ENCODE measurements around the gene TMEM139.

The TMEM139 gene

DNA sequence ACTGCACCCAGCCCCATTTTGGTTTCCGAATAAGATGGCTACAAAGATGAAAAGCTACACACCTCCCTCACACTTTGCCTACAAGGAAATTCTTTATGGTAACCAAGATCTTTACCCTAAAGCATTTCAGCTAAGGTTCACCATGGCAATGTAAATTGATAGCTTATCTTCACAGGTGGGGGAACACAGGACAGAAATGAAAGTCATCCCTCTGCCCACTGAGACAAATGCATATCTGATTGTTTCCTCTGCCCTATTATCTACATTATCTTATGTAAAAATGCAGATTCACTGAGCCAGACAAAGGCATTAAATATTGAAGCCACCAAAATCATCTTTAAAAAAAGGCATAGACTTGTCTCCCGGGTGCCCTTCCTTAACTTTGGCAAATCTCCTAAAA lies 3.2 kb upstream of the TMEM139 start:
- no peak for DNase-seq (ENCODE audit: low read depth)
- no peak for TF ChIP-seq MYC (IDR thresholded peaks at IDR 0.05; ENCODE audit: low read depth, low read length)
- TF ChIP-seq MAX (IDR thresholded peaks at IDR 0.05; ENCODE audit: low read depth, low read length), result no peak
- TF ChIP-seq CTCF (IDR thresholded peaks at IDR 0.05; ENCODE audit: low read depth, low read length), result no peak
- TF ChIP-seq POLR2A (IDR thresholded peaks at IDR 0.05; ENCODE audit: extremely low read depth, insufficient read length), result no peak
- no peak overlapping the region for H3K4me3 ChIP-seq (ENCODE audit: low read depth, low read length)

DNA sequence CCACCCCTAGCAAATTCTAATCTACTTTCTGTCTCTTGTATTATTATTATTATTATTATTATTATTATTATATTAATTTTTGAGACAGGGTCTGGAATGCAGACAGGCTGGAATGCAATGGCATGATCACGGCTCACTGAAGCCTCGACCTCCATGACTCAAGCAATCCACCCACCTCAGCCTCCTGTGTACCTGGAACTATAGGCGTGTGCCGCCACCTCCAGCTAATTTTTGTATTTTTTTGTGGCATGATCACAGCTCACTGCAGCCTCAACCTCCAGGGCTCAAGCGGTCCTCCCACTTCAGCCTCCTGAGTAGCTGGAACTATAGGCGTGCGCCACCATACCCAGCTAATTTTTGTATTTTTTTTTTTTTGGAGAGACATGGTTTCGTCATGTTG lies 2.6 kb upstream of the TMEM139 start:
- H3K4me3 ChIP-seq (ENCODE audit: low read depth, low read length), result no peak overlapping the region
- DNase-seq (ENCODE audit: low read depth), result no peak
- TF ChIP-seq MAX (IDR thresholded peaks at IDR 0.05; ENCODE audit: low read depth, low read length), result no peak
- TF ChIP-seq MYC (IDR thresholded peaks at IDR 0.05; ENCODE audit: low read depth, low read length), result no peak
- TF ChIP-seq CTCF (IDR thresholded peaks at IDR 0.05; ENCODE audit: low read depth, low read length), result no peak
- no peak for TF ChIP-seq POLR2A (IDR thresholded peaks at IDR 0.05; ENCODE audit: extremely low read depth, insufficient read length)

DNA sequence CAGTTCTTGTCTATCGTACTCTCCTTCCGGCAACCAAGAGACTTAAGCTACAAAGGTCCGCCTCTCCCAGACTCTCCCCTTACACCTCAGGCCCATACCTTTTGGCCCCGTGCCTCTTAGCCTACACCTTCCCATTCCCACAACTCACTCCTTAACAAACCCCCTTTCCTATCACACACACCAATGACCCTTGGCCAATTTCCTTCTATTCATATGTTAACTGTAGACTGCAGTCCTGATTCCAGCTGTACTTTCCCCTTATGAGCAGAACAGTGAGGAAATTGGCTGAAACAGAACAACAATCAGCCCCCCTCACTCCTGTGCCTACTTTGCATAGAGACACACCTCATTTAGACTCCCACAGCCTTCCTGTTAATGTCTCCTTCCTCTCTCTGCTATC lies 1.4 kb upstream of the TMEM139 start:
- no peak for DNase-seq (ENCODE audit: low read depth)
- no peak overlapping the region for H3K4me3 ChIP-seq (ENCODE audit: low read depth, low read length)

GRCh38 chr7:143285470-143285778 lies 666 bp downstream of the TMEM139 start:
- TF ChIP-seq MAX (IDR thresholded peaks at IDR 0.05; ENCODE audit: low read depth, low read length), result no peak
- no peak for TF ChIP-seq CTCF (IDR thresholded peaks at IDR 0.05; ENCODE audit: low read depth, low read length)
- TF ChIP-seq POLR2A (IDR thresholded peaks at IDR 0.05; ENCODE audit: extremely low read depth, insufficient read length), result no peak
- TF ChIP-seq MYC (IDR thresholded peaks at IDR 0.05; ENCODE audit: low read depth, low read length), result no peak
- DNase-seq (ENCODE audit: low read depth), result no peak
- no peak overlapping the region for H3K4me3 ChIP-seq (ENCODE audit: low read depth, low read length)

More for the DNA sequence above, 1.4 kb upstream of the TMEM139 start:
- TF ChIP-seq POLR2A (IDR thresholded peaks at IDR 0.05; ENCODE audit: extremely low read depth, insufficient read length), result no peak
- TF ChIP-seq MYC (IDR thresholded peaks at IDR 0.05; ENCODE audit: low read depth, low read length), result no peak
- TF ChIP-seq CTCF (IDR thresholded peaks at IDR 0.05; ENCODE audit: low read depth, low read length), result no peak
- no peak for TF ChIP-seq MAX (IDR thresholded peaks at IDR 0.05; ENCODE audit: low read depth, low read length)

GRCh38 chr7:143285806-143286521 lies 1.2 kb downstream of the TMEM139 start:
- no peak overlapping the region for H3K4me3 ChIP-seq (ENCODE audit: low read depth, low read length)
- TF ChIP-seq POLR2A (IDR thresholded peaks at IDR 0.05; ENCODE audit: extremely low read depth, insufficient read length), result no peak
- DNase-seq (ENCODE audit: low read depth), result no peak

DNA sequence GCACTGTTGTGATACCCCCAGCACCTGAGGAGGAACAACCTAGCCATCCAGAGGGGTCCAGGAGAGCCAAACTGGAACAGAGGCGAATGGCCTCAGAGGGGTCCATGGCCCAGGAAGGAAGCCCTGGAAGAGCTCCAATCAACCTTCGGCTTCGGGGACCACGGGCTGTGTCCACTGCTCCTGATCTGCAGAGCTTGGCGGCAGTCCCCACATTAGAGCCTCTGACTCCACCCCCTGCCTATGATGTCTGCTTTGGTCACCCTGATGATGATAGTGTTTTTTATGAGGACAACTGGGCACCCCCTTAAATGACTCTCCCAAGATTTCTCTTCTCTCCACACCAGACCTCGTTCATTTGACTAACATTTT lies 1.7 kb downstream of the TMEM139 start:
- no peak overlapping the region for H3K4me3 ChIP-seq (ENCODE audit: low read depth, low read length)
- TF ChIP-seq POLR2A (IDR thresholded peaks at IDR 0.05; ENCODE audit: extremely low read depth, insufficient read length), result no peak
- no peak for TF ChIP-seq MAX (IDR thresholded peaks at IDR 0.05; ENCODE audit: low read depth, low read length)
- TF ChIP-seq MYC (IDR thresholded peaks at IDR 0.05; ENCODE audit: low read depth, low read length), result no peak
- TF ChIP-seq CTCF (IDR thresholded peaks at IDR 0.05; ENCODE audit: low read depth, low read length), result no peak
- DNase-seq (ENCODE audit: low read depth), result no peak

All from NB4 (cell line).